Measurements from ENCODE around the gene PLEKHA6.
"Not testable (repeated sequence)": the region's sequence is repeated elsewhere in the genome, so short reads cannot be mapped to it uniquely, and the experiment has no call there.

PLEKHA6 gene

GRCh38 chr1:204255225-204255624, 104.5 kb downstream of the PLEKHA6 start:
- Mint-ChIP-seq H3K27me3 (peaks cover 14% of the 10 kb centered on the region), H3K4me3 (no peak overlapping the region), H3K27ac (no peak overlapping the region), H3K9me3 (no peaks in the 10 kb centered on the region), H3K4me1 (no peaks in the 10 kb centered on the region), H3K36me3 (no peaks in the 10 kb centered on the region)
- ATAC-seq = no peak

GRCh38 chr1:204254031-204254661, 105.6 kb downstream of the PLEKHA6 start:
- Mint-ChIP-seq H3K9me3 (no peaks in the 10 kb centered on the region), H3K36me3 (no peaks in the 10 kb centered on the region), H3K4me3 (no peak overlapping the region), H3K27ac (no peak overlapping the region), H3K4me1 (no peaks in the 10 kb centered on the region), H3K27me3 (peaks cover 14% of the 10 kb centered on the region)
- ATAC-seq = no peak

GRCh38 chr1:204251926-204252689, 107.6 kb downstream of the PLEKHA6 start:
- Mint-ChIP-seq H3K36me3 (no peaks in the 10 kb centered on the region), H3K4me1 (no peaks in the 10 kb centered on the region), H3K4me3 (no peak overlapping the region), H3K9me3 (no peaks in the 10 kb centered on the region), H3K27me3 (peaks cover 20% of the 10 kb centered on the region), H3K27ac (no peak overlapping the region)
- ATAC-seq = no peak

GRCh38 chr1:204251286-204251685, 108.4 kb downstream of the PLEKHA6 start:
- Mint-ChIP-seq H3K4me1 (no peaks in the 10 kb centered on the region), H3K27me3 (peaks cover 27% of the 10 kb centered on the region), H3K27ac (no peak overlapping the region), H3K9me3 (no peaks in the 10 kb centered on the region), H3K4me3 (no peak overlapping the region), H3K36me3 (no peaks in the 10 kb centered on the region)
- peak; percentile 25 for ATAC-seq

GRCh38 chr1:204250428-204251030, 109.2 kb downstream of the PLEKHA6 start:
- Mint-ChIP-seq H3K4me3 (no peak overlapping the region), H3K9me3 (no peaks in the 10 kb centered on the region), H3K4me1 (no peaks in the 10 kb centered on the region), H3K27ac (no peak overlapping the region), H3K36me3 (no peaks in the 10 kb centered on the region), H3K27me3 (peaks cover 35% of the 10 kb centered on the region)
- no peak for ATAC-seq

- no peak for ATAC-seq
- Mint-ChIP-seq H3K36me3 (no peaks in the 10 kb centered on the region), H3K27me3 (peaks cover 41% of the 10 kb centered on the region), H3K4me1 (no peaks in the 10 kb centered on the region), H3K9me3 (no peaks in the 10 kb centered on the region), H3K4me3 (no peak overlapping the region), H3K27ac (no peak overlapping the region)
Observed at GRCh38 chr1:204249736-204250427, 109.8 kb downstream of the PLEKHA6 start.

- Mint-ChIP-seq H3K27ac (no peak overlapping the region), H3K4me3 (no peak overlapping the region), H3K9me3 (no peaks in the 10 kb centered on the region), H3K27me3 (peaks cover 46% of the 10 kb centered on the region), H3K4me1 (no peaks in the 10 kb centered on the region), H3K36me3 (no peaks in the 10 kb centered on the region)
- ATAC-seq = no peak
Observed at GRCh38 chr1:204248954-204249353, 110.8 kb downstream of the PLEKHA6 start.

GRCh38 chr1:204246876-204247275, 112.9 kb downstream of the PLEKHA6 start:
- no peak for ATAC-seq
- H3K27me3 Mint-ChIP-seq = peaks cover 46% of the 10 kb centered on the region
- no peaks in the 10 kb centered on the region for H3K4me1 Mint-ChIP-seq
- no peak overlapping the region for H3K4me3 Mint-ChIP-seq
- no peaks in the 10 kb centered on the region for H3K36me3 Mint-ChIP-seq
- no peaks in the 10 kb centered on the region for H3K9me3 Mint-ChIP-seq
- no peak overlapping the region for H3K27ac Mint-ChIP-seq

- H3K4me3 Mint-ChIP-seq = no peak overlapping the region
- peaks cover 31% of the 10 kb centered on the region for H3K27me3 Mint-ChIP-seq
- H3K36me3 Mint-ChIP-seq = no peaks in the 10 kb centered on the region
- ATAC-seq = no peak
- H3K27ac Mint-ChIP-seq = no peak overlapping the region
- H3K4me1 Mint-ChIP-seq = no peaks in the 10 kb centered on the region
- no peaks in the 10 kb centered on the region for H3K9me3 Mint-ChIP-seq
Observed at GRCh38 chr1:204242920-204243319, 116.8 kb downstream of the PLEKHA6 start.

- no peak for ATAC-seq
- peaks cover 24% of the 10 kb centered on the region for H3K27me3 Mint-ChIP-seq
- H3K27ac Mint-ChIP-seq = no peak overlapping the region
- H3K4me3 Mint-ChIP-seq = no peak overlapping the region
- H3K36me3 Mint-ChIP-seq = no peaks in the 10 kb centered on the region
- no peaks in the 10 kb centered on the region for H3K9me3 Mint-ChIP-seq
- H3K4me1 Mint-ChIP-seq = no peaks in the 10 kb centered on the region
Observed at GRCh38 chr1:204241914-204242313, 117.8 kb downstream of the PLEKHA6 start.

- Mint-ChIP-seq H3K9me3 (no peaks in the 10 kb centered on the region), H3K27me3 (peaks cover 21% of the 10 kb centered on the region), H3K27ac (no peak overlapping the region), H3K4me1 (no peaks in the 10 kb centered on the region), H3K36me3 (no peaks in the 10 kb centered on the region), H3K4me3 (no peak overlapping the region)
- ATAC-seq = no peak
Observed at GRCh38 chr1:204241050-204241449, 118.7 kb downstream of the PLEKHA6 start.

GRCh38 chr1:204240233-204240632, 119.5 kb downstream of the PLEKHA6 start:
- no peak for ATAC-seq
- H3K4me3 Mint-ChIP-seq = no peak overlapping the region
- H3K27ac Mint-ChIP-seq = no peak overlapping the region
- no peaks in the 10 kb centered on the region for H3K9me3 Mint-ChIP-seq
- no peaks in the 10 kb centered on the region for H3K36me3 Mint-ChIP-seq
- peaks cover 19% of the 10 kb centered on the region for H3K27me3 Mint-ChIP-seq
- H3K4me1 Mint-ChIP-seq = no peaks in the 10 kb centered on the region

- not testable (repeated sequence) for H3K4me1 Mint-ChIP-seq, H3K9me3 Mint-ChIP-seq, ATAC-seq, H3K4me3 Mint-ChIP-seq, H3K27ac Mint-ChIP-seq, H3K36me3 Mint-ChIP-seq
- peaks cover 11% of the 10 kb centered on the region for H3K27me3 Mint-ChIP-seq
Observed at GRCh38 chr1:204239401-204239800, 120.3 kb downstream of the PLEKHA6 start.

GRCh38 chr1:204238520-204238919, 121.2 kb downstream of the PLEKHA6 start:
- not testable (repeated sequence) for H3K4me3 Mint-ChIP-seq, H3K9me3 Mint-ChIP-seq, H3K27ac Mint-ChIP-seq, H3K4me1 Mint-ChIP-seq, ATAC-seq, H3K36me3 Mint-ChIP-seq
- peaks cover 11% of the 10 kb centered on the region for H3K27me3 Mint-ChIP-seq

- H3K27me3 Mint-ChIP-seq = peaks cover 11% of the 10 kb centered on the region
- ATAC-seq, H3K4me1 Mint-ChIP-seq, H3K36me3 Mint-ChIP-seq, H3K27ac Mint-ChIP-seq, H3K4me3 Mint-ChIP-seq, H3K9me3 Mint-ChIP-seq: not testable (repeated sequence)
Observed at GRCh38 chr1:204237515-204237914, 122.2 kb downstream of the PLEKHA6 start.

Measured in stimulated activated memory B cell treated with anti-CD40 and anti-IgM and Interleukin-4, amounts not matched to agents 10 μg/mL and 1 μg/mL and 100 μg/mL, for 72 hours (primary cell).